ENCODE measurements around the gene ZNF217.
"Not testable (repeated sequence)": the region's sequence is repeated elsewhere in the genome, so short reads cannot be mapped to it uniquely, and the experiment has no call there.

DNA sequence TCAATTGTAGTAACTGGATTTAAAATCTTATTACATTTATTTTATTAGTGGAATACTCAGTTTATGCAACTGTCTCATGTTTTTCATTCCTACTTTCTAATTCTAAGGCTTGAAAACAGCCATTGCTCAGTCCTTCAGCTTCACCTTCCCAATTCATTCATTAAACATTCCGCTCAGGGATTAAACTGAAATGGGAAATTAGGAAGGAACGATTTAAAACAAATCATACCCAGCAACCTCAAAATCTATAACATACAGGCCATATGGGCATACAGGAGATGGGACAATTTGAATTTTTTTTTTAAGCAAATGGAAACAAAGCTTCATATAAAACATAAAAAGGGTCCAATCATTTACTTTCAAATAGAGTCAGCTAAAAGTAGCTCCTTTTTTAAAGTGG is 3.5 kb downstream of the ZNF217 start:
- not testable (repeated sequence) for TF ChIP-seq MAZ (IDR thresholded peaks at IDR 0.05; ENCODE audit: borderline replicate concordance, low read depth, low read length); POLR2A (IDR thresholded peaks at IDR 0.05; ENCODE audit: low read length); RAD21 (conservative IDR thresholded peaks at IDR 0.05 in 1 of 2, IDR thresholded peaks at IDR 0.05 in 1 of 2); PBX3 (IDR thresholded peaks at IDR 0.05); RFX5 (IDR thresholded peaks at IDR 0.05); CTCF (IDR thresholded peaks at IDR 0.05); JUN (IDR thresholded peaks at IDR 0.05); USF2 (IDR thresholded peaks at IDR 0.05); REST (IDR thresholded peaks at IDR 0.05)

Measured in A549 (cell line).